Myocyte (in vitro differentiated cells): ENCODE results near the gene NPAT. TPM values are rescaled to one million over a fixed set of nuclear protein-coding genes. Genes with fewer than 3 reads are reported as not detected.
"Not testable (repeated sequence)": the region's sequence is repeated elsewhere in the genome, so short reads cannot be mapped to it uniquely, and the experiment has no call there.

Experiments
- DNase-seq: peaks from one replicate; pipeline ENCODE4 v3.0.0-alpha.2; 2012; ENCODE audit warnings: low read depth
- total RNA-seq: library from RNA; depleted of rRNA; stranded (reverse); fragments of >200 nt; gene quantifications from 2 replicates; pipeline ENCODE4 v1.2.3, GENCODE V29; 2014

Gene NPAT
- total RNA-seq, 1 donor from 2014 or later = 10.2 TPM

- no peak for DNase-seq
Measured at GRCh38 chr11:108160970-108161566, 61.4 kb downstream of the NPAT start.

GRCh38 chr11:108154591-108154990, 67.8 kb downstream of the NPAT start:
- DNase-seq = no peak

GRCh38 chr11:108148556-108148955, 73.9 kb downstream of the NPAT start:
- DNase-seq = no peak

- DNase-seq = no peak
Measured at GRCh38 chr11:108147150-108147549, 75.3 kb downstream of the NPAT start.

- DNase-seq = no peak
Measured at GRCh38 chr11:108144615-108145014, 77.8 kb downstream of the NPAT start.

- DNase-seq = peak; percentile 23
Measured at GRCh38 chr11:108142304-108142703, 80.1 kb downstream of the NPAT start.

- DNase-seq = no peak
Measured at GRCh38 chr11:108137212-108137611, 85.2 kb downstream of the NPAT start.

- peak; percentile 44 for DNase-seq
Measured at GRCh38 chr11:108135845-108136544, 86.4 kb downstream of the NPAT start.

GRCh38 chr11:108132993-108133538, 89.4 kb downstream of the NPAT start:
- DNase-seq = not testable (repeated sequence)

- DNase-seq = no peak
Measured at GRCh38 chr11:108131993-108132392, 90.4 kb downstream of the NPAT start.

GRCh38 chr11:108128772-108129171, 93.7 kb downstream of the NPAT start:
- DNase-seq = no peak

- DNase-seq = no peak
Measured at GRCh38 chr11:108125096-108125495, 97.3 kb downstream of the NPAT start.

- DNase-seq = peak; percentile 48
Measured at GRCh38 chr11:108122166-108122628, 100.2 kb downstream of the NPAT start.

GRCh38 chr11:108121274-108122155, 100.9 kb downstream of the NPAT start, which contains the start of gene ACAT1:
ACAT1 (plus strand) TSS chr11:108121567; CDS start chr11:108121607, 40 bp downstream.
- peak; percentile 95 for DNase-seq

- not testable (repeated sequence) for DNase-seq
Measured at GRCh38 chr11:108120936-108121273, 101.5 kb downstream of the NPAT start.

- DNase-seq = peak; percentile 49
Measured at GRCh38 chr11:108117746-108118371, 104.6 kb downstream of the NPAT start.

- DNase-seq = peak; percentile 90
Measured at GRCh38 chr11:108115500-108116140, 106.8 kb downstream of the NPAT start.

GRCh38 chr11:108112057-108112456, 110.4 kb downstream of the NPAT start:
- no peak for DNase-seq

- no peak for DNase-seq
Measured at GRCh38 chr11:108111126-108111525, 111.3 kb downstream of the NPAT start.
